ENCODE data around the gene WNT7B. TPM values are rescaled to one million over a fixed set of nuclear protein-coding genes. Genes with fewer than 3 reads are reported as not detected.

Gene WNT7B
- not detected for total RNA-seq
- polyA plus RNA-seq (2013, experiment 1 of 2) = not detected
- polyA plus RNA-seq (2013, experiment 2 of 2) = not detected
- total RNA-seq = 0 to 0.29 (median 0) reads per million in 172 experiments

- H3K9me3 Mint-ChIP-seq = no peaks in the 10 kb centered on the region
- peak in 4 of 14 experiments; percentile 15 to 58 (median 34) for DNase-seq
- H3K4me3 ChIP-seq (ENCODE audit: low read length) = no peak within 1 kb of the TSS
- peaks cover 28% of the 10 kb centered on the region for H3K4me1 ChIP-seq (ENCODE audit: insufficient read depth, low read length)
- intact Hi-C loops (cut with DNase I, micrococcal nuclease) = no loop called here
- peaks cover 0 to 17% of the 10 kb centered on the region in 2 experiments for H3K9me3 ChIP-seq (ENCODE audit: control insufficient read depth in 1 of 2, insufficient read depth in 1 of 2, low read length in 2 of 2)
- POLR2A ChIA-PET = no interaction called here
- peaks cover 40 to 51% of the 10 kb centered on the region in 2 experiments for H3K27me3 ChIP-seq (ENCODE audit: control insufficient read depth in 1 of 2, insufficient read depth in 2 of 2, low read length in 2 of 2)
- no peak for TF ChIP-seq CTCF (IDR thresholded peaks at IDR 0.05)
- no peaks in the 10 kb centered on the region for H3K36me3 Mint-ChIP-seq (ENCODE audit: low read depth)
- H3K4me3 Mint-ChIP-seq = peak within 1 kb of the TSS; percentile 30
- CTCF ChIA-PET = no interaction called here
- peaks cover 34% of the 10 kb centered on the region for H3K27me3 Mint-ChIP-seq
- H3K27ac ChIP-seq (ENCODE audit: low read depth in 1 of 2, low read length in 2 of 2) = no peak within 1 kb of the TSS
- peak; percentile 30 for ATAC-seq (ENCODE audit: poor library complexity)
- H3K4me1 Mint-ChIP-seq (ENCODE audit: low read depth) = no peaks in the 10 kb centered on the region
- H3K27ac Mint-ChIP-seq = no peak within 1 kb of the TSS
- no peaks in the 10 kb centered on the region for H3K36me3 ChIP-seq (ENCODE audit: insufficient read depth, low read length)
Observed at GRCh38 chr22:45977003-45977411, at the start of gene WNT7B. WNT7B (minus strand) TSS chr22:45977162; CDS start chr22:45976754, 408 bp downstream.

- Mint-ChIP-seq H3K4me3 (no peak overlapping the region), H3K27me3 (peaks cover 46% of the 10 kb centered on the region), H3K27ac (no peak overlapping the region), H3K4me1 (ENCODE audit: low read depth) (no peaks in the 10 kb centered on the region), H3K9me3 (no peaks in the 10 kb centered on the region), H3K36me3 (ENCODE audit: low read depth) (no peaks in the 10 kb centered on the region)
- Histone ChIP-seq H3K4me3 (ENCODE audit: low read length) (no peak overlapping the region), H3K27me3 (ENCODE audit: control insufficient read depth in 1 of 2, insufficient read depth in 2 of 2, low read length in 2 of 2) (peaks cover 29 to 37% of the 10 kb centered on the region in 2 experiments), H3K4me1 (ENCODE audit: insufficient read depth, low read length) (peaks cover 2% of the 10 kb centered on the region), H3K9me3 (ENCODE audit: control insufficient read depth in 1 of 2, insufficient read depth in 1 of 2, low read length in 2 of 2) (no peaks in the 10 kb centered on the region), H3K36me3 (ENCODE audit: insufficient read depth, low read length) (no peaks in the 10 kb centered on the region), H3K27ac (ENCODE audit: low read depth in 1 of 2, low read length in 2 of 2) (no peak overlapping the region)
- no peak for ATAC-seq (ENCODE audit: poor library complexity)
- intact Hi-C loops (cut with DNase I, micrococcal nuclease) = no loop called here
- POLR2A ChIA-PET = interaction anchor here (0.9 kb wide), 1 partner anchor 9 kb away, joined by 3 read pairs; no protein-coding TSS in a partner anchor
- peak in 1 of 14 experiments; percentile 23 for DNase-seq
- no peak for TF ChIP-seq CTCF (IDR thresholded peaks at IDR 0.05)
- CTCF ChIA-PET = interaction anchor here (1.2 kb wide), 1 partner anchor 12 kb away, joined by 3 read pairs; no protein-coding TSS in a partner anchor
Observed at GRCh38 chr22:46025973-46026898, 49.3 kb upstream of the WNT7B start.

GRCh38 chr22:46025225-46025972, 48.4 kb upstream of the WNT7B start:
- peaks cover 2% of the 10 kb centered on the region for H3K4me1 ChIP-seq (ENCODE audit: insufficient read depth, low read length)
- POLR2A ChIA-PET = interaction anchor here (1.2 kb wide), 1 partner anchor 12 kb away, joined by 3 read pairs; no protein-coding TSS in a partner anchor
- H3K27me3 Mint-ChIP-seq = peaks cover 46% of the 10 kb centered on the region
- H3K4me3 ChIP-seq (ENCODE audit: low read length) = no peak overlapping the region
- CTCF ChIA-PET = interaction anchor here (0.9 kb wide), 1 partner anchor 12 kb away, joined by 3 read pairs; no protein-coding TSS in a partner anchor
- no peak overlapping the region for H3K27ac ChIP-seq (ENCODE audit: low read depth in 1 of 2, low read length in 2 of 2)
- ATAC-seq (ENCODE audit: poor library complexity) (no peak), DNase-seq (peak in 1 of 14 experiments; percentile 12)
- H3K36me3 Mint-ChIP-seq (ENCODE audit: low read depth) = no peaks in the 10 kb centered on the region
- no peaks in the 10 kb centered on the region for H3K9me3 Mint-ChIP-seq
- H3K9me3 ChIP-seq (ENCODE audit: control insufficient read depth in 1 of 2, insufficient read depth in 1 of 2, low read length in 2 of 2) = no peaks in the 10 kb centered on the region
- peaks cover 29 to 37% of the 10 kb centered on the region in 2 experiments for H3K27me3 ChIP-seq (ENCODE audit: control insufficient read depth in 1 of 2, insufficient read depth in 2 of 2, low read length in 2 of 2)
- no peaks in the 10 kb centered on the region for H3K4me1 Mint-ChIP-seq (ENCODE audit: low read depth)
- H3K27ac Mint-ChIP-seq = no peak overlapping the region
- intact Hi-C loops (cut with DNase I, micrococcal nuclease) = no loop called here
- no peak overlapping the region for H3K4me3 Mint-ChIP-seq
- H3K36me3 ChIP-seq (ENCODE audit: insufficient read depth, low read length) = no peaks in the 10 kb centered on the region
- TF ChIP-seq CTCF (IDR thresholded peaks at IDR 0.05) = no peak

Measured in CD4-positive, alpha-beta T cell (primary cell).